HG02571 (cell line): ENCODE measurements around the gene CBLC.
"Not testable (repeated sequence)": the region's sequence is repeated elsewhere in the genome, so short reads cannot be mapped to it uniquely, and the experiment has no call there.

Experiments
- ATAC-seq: cut with Tn5 transposase; IDR thresholded peaks from one replicate; pipeline ENCODE4 v1.9.1; 2021; ENCODE audit warnings: mild to moderate bottlenecking, moderate library complexity; ENCODE audit not compliant: unreplicated experiment

The CBLC gene

GRCh38 chr19:44818466-44819031 lies 40.9 kb downstream of the CBLC start:
- ATAC-seq: no peak

- ATAC-seq: no peak
Measured at GRCh38 chr19:44819246-44819832, 41.6 kb downstream of the CBLC start.

GRCh38 chr19:44820648-44821609 lies 43.2 kb downstream of the CBLC start:
- no peak for ATAC-seq

GRCh38 chr19:44822177-44822576 lies 44.5 kb downstream of the CBLC start:
- no peak for ATAC-seq

GRCh38 chr19:44822670-44823372 lies 45.1 kb downstream of the CBLC start:
- no peak for ATAC-seq

GRCh38 chr19:44823373-44823698 lies 45.6 kb downstream of the CBLC start:
- ATAC-seq: no peak

GRCh38 chr19:44824761-44825160 lies 47.1 kb downstream of the CBLC start:
- ATAC-seq: no peak

GRCh38 chr19:44832875-44833274 lies 55.2 kb downstream of the CBLC start:
- not testable (repeated sequence) for ATAC-seq

GRCh38 chr19:44834399-44834798 lies 56.7 kb downstream of the CBLC start:
- ATAC-seq: not testable (repeated sequence)

- ATAC-seq: no peak
Measured at GRCh38 chr19:44839276-44839675, 61.6 kb downstream of the CBLC start.

GRCh38 chr19:44840811-44841210 lies 63.1 kb downstream of the CBLC start:
- ATAC-seq: no peak

GRCh38 chr19:44841231-44841630 lies 63.5 kb downstream of the CBLC start:
- ATAC-seq: no peak

GRCh38 chr19:44845286-44845611 lies 67.6 kb downstream of the CBLC start:
- no peak for ATAC-seq

GRCh38 chr19:44845612-44846454 lies 68.1 kb downstream of the CBLC start, which contains the start of gene NECTIN2:
Gene NECTIN2, plus strand, starts transcription at chr19:44846297. Its CDS starts 229 bp downstream, at chr19:44846526.
- ATAC-seq: no peak

GRCh38 chr19:44846455-44847143 lies 68.9 kb downstream of the CBLC start:
- ATAC-seq: no peak

- no peak for ATAC-seq
Measured at GRCh38 chr19:44847144-44848035, 69.7 kb downstream of the CBLC start.

GRCh38 chr19:44848036-44848811 lies 70.5 kb downstream of the CBLC start:
- ATAC-seq: no peak

GRCh38 chr19:44848812-44849447 lies 71.2 kb downstream of the CBLC start:
- ATAC-seq: no peak
